AG04450 (cell line): ENCODE measurements around the gene TMEM35B. TPM values are rescaled to one million over a fixed set of nuclear protein-coding genes. Genes with fewer than 3 reads are reported as not detected.
A peak's percentile ranks its signal among the peaks of the same experiment; 100 is the strongest.

Experiments used
- CTCF ChIA-PET: fragments of 300-600, 350-600 bp; formaldehyde crosslinking; extraction: SDS; loops from one replicate; lab custom pipeline; 2022; ENCODE audit warnings: antibody characterized with exemption, inconsistent platforms; lab: Charles Lee
- POLR2A ChIA-PET: fragments of 350-600 bp; formaldehyde crosslinking; extraction: SDS; loops from one replicate; lab custom pipeline; 2021; ENCODE audit warnings: antibody characterized with exemption, inconsistent platforms; lab: Yijun Ruan, JAX
- DNase-seq: peaks from one replicate; pipeline ENCODE4 v3.0.0-alpha.2; 2011; ENCODE audit warnings: low read depth, low spot score
- H3K27ac ChIP-seq: one replicate; pipeline ENCODE4 v1.5.1; 2012; ENCODE audit warnings: low read depth, low read length, control low read depth
- H3K27me3 ChIP-seq: one replicate; pipeline ENCODE4 v1.6.0; 2012; ENCODE audit warnings: low read length; ENCODE audit not compliant: control insufficient read depth, insufficient read depth
- H3K4me3 ChIP-seq: 2 replicates; pipeline ENCODE4 v1.5.1; 2011; ENCODE audit warnings: mild to moderate bottlenecking, low read depth, low read length, control low read depth
- H3K9me3 ChIP-seq: 2 replicates; pipeline ENCODE4 v1.5.1; 2012; ENCODE audit warnings: low read length; ENCODE audit not compliant: control insufficient read depth, insufficient read depth
- CTCF ChIP-seq: IDR thresholded peaks from 2 replicates; pipeline ENCODE4 v1.5.1; 2011; ENCODE audit warnings: low read depth, low read length, control low read depth, inconsistent platforms
- polyA minus RNA-seq: library from RNA; depleted of rRNA, polyadenylated mRNA; stranded (reverse); fragments of >200 nt; gene quantifications from 2 replicates; pipeline ENCODE4 v1.2.3, GENCODE V29; 2011; rRNA and poly(A)+ RNA removed
- polyA plus RNA-seq: library from polyadenylated mRNA; depleted of rRNA; stranded (reverse); fragments of >200 nt; gene quantifications from 2 replicates; pipeline ENCODE4 v1.2.3, GENCODE V29; 2011; rRNA removed

Gene TMEM35B
- polyA plus RNA-seq, result 36.8 and 37.8 TPM in 2 replicates
- polyA minus RNA-seq, result 9.9 and 18.1 TPM in 2 replicates

DNA sequence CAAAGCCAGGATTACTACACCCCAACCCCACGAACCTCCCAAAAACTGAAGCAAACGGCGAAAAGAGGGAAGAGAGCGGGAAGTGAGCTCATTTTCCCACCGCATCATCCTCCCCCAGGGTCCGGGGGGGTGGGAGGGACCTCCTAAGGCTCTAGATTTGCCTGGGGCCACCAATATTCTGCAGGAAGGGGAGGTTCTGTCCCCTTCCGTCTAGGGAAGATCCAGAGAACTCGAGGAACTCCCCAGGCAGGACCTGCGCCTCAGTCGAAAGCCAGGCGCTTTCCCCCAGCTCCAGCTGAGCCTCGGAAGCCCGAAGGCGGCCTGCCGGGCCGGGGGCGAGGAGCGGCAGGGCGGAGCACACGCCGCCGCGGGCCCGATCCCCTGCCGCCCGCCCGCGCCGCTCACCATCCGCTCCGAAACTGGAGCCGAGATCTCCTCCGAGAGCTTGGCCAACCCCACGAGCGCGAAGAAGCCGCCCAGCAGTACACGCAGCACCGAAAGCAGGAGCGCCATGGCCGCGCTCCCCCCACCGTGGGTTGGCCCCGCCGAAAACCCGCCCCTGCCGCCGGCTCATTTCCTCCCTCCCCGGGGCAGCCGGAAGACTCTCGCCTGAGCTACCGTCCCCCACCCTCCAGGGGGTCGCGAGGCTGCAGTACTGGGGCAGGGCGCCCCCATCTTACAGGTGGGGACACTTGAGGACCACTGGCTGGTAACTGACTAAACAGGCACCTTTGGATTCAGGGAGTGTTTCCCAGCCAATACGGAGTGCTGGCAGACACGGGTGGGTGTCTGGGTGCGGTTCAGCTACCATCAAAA, at the start of gene TMEM35B:
TMEM35B (minus strand) TSS at position 555 of the 816 bp plus-strand sequence; CDS start at position 513, 42 bp downstream.
- Histone ChIP-seq H3K9me3 (no peaks in the 10 kb centered on the region; the same call in 1 of the 2 replicates), H3K27ac (peak within 1 kb of the TSS; percentile 71), H3K27me3 (no peaks in the 10 kb centered on the region), H3K4me3 (peak within 1 kb of the TSS; percentile 84)
- peak; percentile 28 for TF ChIP-seq CTCF
- ChIA-PET POLR2A (interaction anchor here (0.6 to 1.5 kb wide), 6 partner anchors 9 to 205 kb away, joined by 3 to 9 read pairs (median 4); partner anchors contain the start of genes SMIM12 and ZMYM1), CTCF (interaction anchor here (0.6 to 5.2 kb wide), 9 partner anchors 32 to 291 kb away, joined by 3 to 23 read pairs (median 5); partner anchors contain the start of gene SMIM12)
- no peak for DNase-seq

- CTCF ChIA-PET, result no interaction called here
- H3K27me3 ChIP-seq, result no peaks in the 10 kb centered on the region
- TF ChIP-seq CTCF, result no peak
- no peak for DNase-seq
- no peaks in the 10 kb centered on the region for H3K9me3 ChIP-seq
- no peak overlapping the region for H3K27ac ChIP-seq
- H3K4me3 ChIP-seq, result no peak overlapping the region
- POLR2A ChIA-PET, result no interaction called here
Observed at GRCh38 chr1:35033346-35033745, 48.2 kb upstream of the TMEM35B start.

DNA sequence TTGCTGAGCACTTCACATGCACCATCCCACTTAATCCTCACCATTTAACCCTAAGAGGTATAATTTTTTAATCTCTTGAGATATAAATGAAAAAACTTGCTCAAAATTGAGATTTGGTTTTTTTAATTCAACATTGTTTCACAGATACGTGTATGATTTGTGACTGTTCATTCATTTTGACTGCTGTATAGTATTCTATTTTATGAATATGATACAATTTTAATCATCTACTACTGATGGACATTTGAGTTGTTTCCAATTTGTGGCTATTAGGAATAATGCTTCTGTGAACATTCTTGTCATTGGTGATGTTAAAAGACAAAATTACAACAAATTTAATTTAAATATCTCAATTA, 47.2 kb upstream of the TMEM35B start:
- CTCF ChIA-PET, result interaction anchor here (0.5 to 1.0 kb wide), 2 partner anchors 36 to 46 kb away, joined by 3 to 5 read pairs; no protein-coding TSS in a partner anchor
- TF ChIP-seq CTCF, result no peak
- no peaks in the 10 kb centered on the region for H3K27me3 ChIP-seq
- DNase-seq, result no peak
- POLR2A ChIA-PET, result interaction anchor here (0.6 to 1.0 kb wide), 3 partner anchors 15 to 47 kb away, joined by 3 to 11 read pairs (median 9); partner anchors contain the start of genes TMEM35B and ZMYM1
- H3K9me3 ChIP-seq, result no peaks in the 10 kb centered on the region
- peak overlapping the region; percentile 91 for H3K4me3 ChIP-seq
- H3K27ac ChIP-seq, result no peak overlapping the region

GRCh38 chr1:35030756-35031446, 45.8 kb upstream of the TMEM35B start:
- no peak for TF ChIP-seq CTCF
- no peak for DNase-seq
- peak overlapping the region; percentile 91 for H3K4me3 ChIP-seq
- ChIA-PET POLR2A (interaction anchor here (1.2 kb wide), 1 partner anchor 14 kb away, joined by 3 read pairs; no protein-coding TSS in a partner anchor), CTCF (interaction anchor here (0.6 to 1.0 kb wide), 3 partner anchors 45 to 178 kb away, joined by 3 to 4 read pairs (median 3); no protein-coding TSS in a partner anchor)
- no peaks in the 10 kb centered on the region for H3K9me3 ChIP-seq
- H3K27ac ChIP-seq, result peak overlapping the region; percentile 95
- H3K27me3 ChIP-seq, result no peaks in the 10 kb centered on the region
